MV-4-11 (cell line): ENCODE data around the gene EIF5AL1.
"Not testable (repeated sequence)": the region's sequence is repeated elsewhere in the genome, so short reads cannot be mapped to it uniquely, and the experiment has no call there.

Source experiments
- DNase-seq: peaks from one replicate; lab custom pipeline; 2025; lab: John Stamatoyannopoulos, UW

Gene EIF5AL1

GRCh38 chr10:79487296-79488194, 24.8 kb upstream of the EIF5AL1 start:
- peak; percentile 35 for DNase-seq

- DNase-seq, result no peak
These were observed 24.0 kb upstream of the EIF5AL1 start for GRCh38 chr10:79488336-79488735.

- no peak for DNase-seq
These were observed 23.5 kb upstream of the EIF5AL1 start for GRCh38 chr10:79488870-79489269.

GRCh38 chr10:79490400-79491142, 21.8 kb upstream of the EIF5AL1 start:
- no peak for DNase-seq

- DNase-seq, result peak; percentile 89
These were observed 21.0 kb upstream of the EIF5AL1 start for GRCh38 chr10:79491143-79491835.

- no peak for DNase-seq
These were observed 20.1 kb upstream of the EIF5AL1 start for GRCh38 chr10:79492256-79492655.

GRCh38 chr10:79492839-79493238, 19.5 kb upstream of the EIF5AL1 start:
- no peak for DNase-seq

- DNase-seq, result no peak
These were observed 18.5 kb upstream of the EIF5AL1 start for GRCh38 chr10:79493806-79494205.

GRCh38 chr10:79494871-79495705, 17.2 kb upstream of the EIF5AL1 start:
- DNase-seq, result no peak

GRCh38 chr10:79495791-79496190, 16.5 kb upstream of the EIF5AL1 start:
- DNase-seq, result no peak

GRCh38 chr10:79496896-79497295, 15.4 kb upstream of the EIF5AL1 start:
- DNase-seq, result peak; percentile 30

- no peak for DNase-seq
These were observed 14.0 kb upstream of the EIF5AL1 start for GRCh38 chr10:79498291-79498829.

- no peak for DNase-seq
These were observed 9.6 kb upstream of the EIF5AL1 start for GRCh38 chr10:79502561-79503309.

- not testable (repeated sequence) for DNase-seq
These were observed 8.5 kb upstream of the EIF5AL1 start for GRCh38 chr10:79503787-79504186.

- DNase-seq, result not testable (repeated sequence)
These were observed 7.8 kb upstream of the EIF5AL1 start for GRCh38 chr10:79504483-79504882.

GRCh38 chr10:79505328-79505727, 7.0 kb upstream of the EIF5AL1 start:
- not testable (repeated sequence) for DNase-seq

GRCh38 chr10:79505829-79506228, 6.5 kb upstream of the EIF5AL1 start:
- DNase-seq, result no peak

- DNase-seq, result no peak
These were observed 4.7 kb upstream of the EIF5AL1 start for GRCh38 chr10:79507440-79508167.

- DNase-seq, result not testable (repeated sequence)
These were observed 4.1 kb upstream of the EIF5AL1 start for GRCh38 chr10:79508245-79508644.
